HCT116 (cell line): ENCODE results near the gene C16orf90. TPM values are rescaled to one million over a fixed set of nuclear protein-coding genes. Genes with fewer than 3 reads are reported as not detected.

Experiments
- ATAC-seq: fragments of 200-7000 bp; cut with Tn5 transposase; 2 replicates; pipeline ENCODE4 v1.9.1; 2020; ENCODE audit warnings: mild to moderate bottlenecking, moderate library complexity
- BruUV-seq: library from RNA; stranded (reverse); fragments of 400-500 nt; replicated peaks from 2 replicates; lab custom pipeline; 2021; lab: Mats Ljungman, UMichigan
- CTCF ChIA-PET: fragments of 300-600 bp; sonication (Branson Sonifier 250); formaldehyde crosslinking; loops from one replicate; lab custom pipeline; 2021; ENCODE audit warnings: antibody characterized with exemption; lab: Charles Lee
- POLR2A ChIA-PET: fragments of 300-600, 350-600 bp; sonication (Branson Sonifier 250); formaldehyde crosslinking; loops from one replicate; lab custom pipeline; 2021; ENCODE audit warnings: antibody characterized with exemption; lab: Charles Lee
- RAD21 ChIA-PET, 2 experiments: fragments of 300-600 bp; sonication (Branson Sonifier 250); formaldehyde crosslinking; loops; one replicate each; lab custom pipeline; 2023; ENCODE audit warnings: low total read pairs in 2 of 2; ENCODE audit not compliant: uncharacterized antibody in 2 of 2, unreplicated experiment in 2 of 2, low non-redundant PET in 1 of 2; lab: Charles Lee
- DNase-seq: peaks from one replicate; pipeline ENCODE4 v3.0.0-alpha.2; 2010; ENCODE audit warnings: low read depth, low spot score
- H2AFZ ChIP-seq: fragments of 200-600 bp; shearing (Covaris generic), sonication (generic); 2 replicates; pipeline ENCODE4 v1.6.1; 2017; ENCODE audit warnings: low read depth, mixed run types, mixed read lengths, antibody characterized with exemption, low read length; ENCODE audit not compliant: poor library complexity, severe bottlenecking
- H3K27ac ChIP-seq: 2 replicates; pipeline ENCODE4 v1.5.1; 2012; ENCODE audit warnings: low read depth, low read length
- H3K27me3 ChIP-seq: fragments of 200-600 bp; sonication (generic); 2 replicates; pipeline ENCODE4 v1.6.1; 2016; ENCODE audit warnings: mixed run types, low read length, mixed read lengths; ENCODE audit not compliant: insufficient read depth
- H3K36me3 ChIP-seq, 2 experiments: fragments of 200-500 bp in 1 of 2; fragments of 200-600 bp in 1 of 2; sonication (Bioruptor generic) in 1 of 2; sonication (generic) in 1 of 2; 2 replicates each; pipeline versions ENCODE4 v1.5.1 to v1.6.1; 2014 to 2016; ENCODE audit warnings: low read length in 2 of 2, inconsistent platforms in 1 of 2, mixed read lengths in 1 of 2, mixed run types in 1 of 2; ENCODE audit not compliant: insufficient read depth in 2 of 2, control insufficient read depth in 1 of 2
- H3K4me1 ChIP-seq, 2 experiments: fragments of 200-600 bp in 1 of 2; sonication (generic) in 1 of 2; 2 replicates each; pipeline versions ENCODE4 v1.5.1 to v1.6.1; 2012 to 2017; ENCODE audit warnings: low read length in 2 of 2, inconsistent platforms in 1 of 2, mild to moderate bottlenecking in 1 of 2, mixed read lengths in 1 of 2, mixed run types in 1 of 2, moderate library complexity in 1 of 2; ENCODE audit not compliant: insufficient read depth in 2 of 2, control insufficient read depth in 1 of 2
- H3K4me2 ChIP-seq: fragments of 200-600 bp; sonication (generic); 2 replicates; pipeline ENCODE4 v1.6.1; 2017; ENCODE audit warnings: mixed run types, low read length, mixed read lengths
- H3K4me3 ChIP-seq, 2 experiments: fragments of 200-600 bp in 1 of 2; sonication (generic) in 1 of 2; replicated peaks in 1 of 2; 2 replicates each; pipeline ENCODE4 v1.5.1; 2011 to 2016; ENCODE audit warnings: low read length in 2 of 2, control low read depth in 1 of 2, low read depth in 1 of 2, mild to moderate bottlenecking in 1 of 2, mixed read lengths in 1 of 2, mixed run types in 1 of 2
- H3K79me2 ChIP-seq: fragments of 200-600 bp; sonication (generic); 2 replicates; pipeline ENCODE4 v1.6.1; 2017; ENCODE audit warnings: mild to moderate bottlenecking, mixed run types, low read length, moderate library complexity, mixed read lengths; ENCODE audit not compliant: insufficient read depth
- H3K9ac ChIP-seq: fragments of 200-600 bp; sonication (generic); 2 replicates; pipeline ENCODE4 v1.6.1; 2016; ENCODE audit warnings: low read length, mixed read lengths
- H3K9me2 ChIP-seq: fragments of 200-600 bp; sonication (generic), shearing (Covaris generic); 2 replicates; pipeline ENCODE4 v1.6.1; 2017; ENCODE audit warnings: mixed run types, mild to moderate bottlenecking, moderate library complexity; ENCODE audit not compliant: insufficient read depth
- H3K9me3 ChIP-seq, 2 experiments: fragments of 200-500 bp in 1 of 2; fragments of 200-600 bp in 1 of 2; sonication (Bioruptor generic) in 1 of 2; sonication (generic) in 1 of 2; 2 replicates each; pipeline ENCODE4 v1.6.1; 2014 to 2017; ENCODE audit warnings: low read length in 2 of 2, mixed read lengths in 2 of 2, inconsistent platforms in 1 of 2, low read depth in 1 of 2, mild to moderate bottlenecking in 1 of 2, mixed run types in 1 of 2, moderate library complexity in 1 of 2; ENCODE audit not compliant: control insufficient read depth in 1 of 2, insufficient read depth in 1 of 2
- H4K20me1 ChIP-seq: fragments of 200-600 bp; sonication (generic), shearing (Covaris generic); 2 replicates; pipeline ENCODE4 v1.6.1; 2017; ENCODE audit warnings: mixed run types, mild to moderate bottlenecking, moderate library complexity; ENCODE audit not compliant: insufficient read depth
- CEBPB ChIP-seq: IDR thresholded peaks from 2 replicates; pipeline ENCODE4 v1.6.1; 2012; ENCODE audit warnings: low read depth
- CTCF ChIP-seq, 3 experiments: fragments of 200-600 bp in 1 of 3; sonication (generic) in 1 of 3; IDR thresholded peaks in 2 of 3; conservative IDR thresholded peaks in 1 of 3; 2 replicates each; pipeline ENCODE4 v1.5.1; 2012 to 2017; ENCODE audit warnings: low read depth in 2 of 3, low read length in 2 of 3, antibody characterized with exemption in 1 of 3, borderline replicate concordance in 1 of 3, control low read depth in 1 of 3, mild to moderate bottlenecking in 1 of 3, mixed read lengths in 1 of 3, mixed run types in 1 of 3, moderate library complexity in 1 of 3; ENCODE audit not compliant: insufficient read depth in 1 of 3
- EGR1 ChIP-seq: IDR thresholded peaks from 2 replicates; pipeline ENCODE4 v1.6.1; 2012; ENCODE audit warnings: low read depth
- ELF1 ChIP-seq: IDR thresholded peaks from 2 replicates; pipeline ENCODE4 v1.6.1; 2012; ENCODE audit warnings: low read depth, borderline replicate concordance
- EZH2 ChIP-seq: fragments of 200-600 bp; sonication (generic); IDR thresholded peaks from 2 replicates; pipeline ENCODE4 v1.6.1; 2017; ENCODE audit warnings: antibody characterized with exemption, mixed run types
- EZH2phosphoT487 ChIP-seq: fragments of 200-600 bp; IDR thresholded peaks from 2 replicates; pipeline ENCODE4 v1.6.1; 2018; ENCODE audit warnings: antibody characterized with exemption, borderline replicate concordance
- FOSL1 ChIP-seq: IDR thresholded peaks from 2 replicates; pipeline ENCODE4 v1.6.1; 2012; ENCODE audit warnings: low read depth
- MAX ChIP-seq: IDR thresholded peaks from 2 replicates; pipeline ENCODE4 v1.6.1; 2012
- POLR2A ChIP-seq: IDR thresholded peaks from 2 replicates; pipeline ENCODE4 v1.7.0; 2011; ENCODE audit warnings: borderline replicate concordance; ENCODE audit not compliant: insufficient read depth, insufficient read length; ENCODE audit errors: extremely low read depth
- RAD21 ChIP-seq: IDR thresholded peaks from 2 replicates; pipeline ENCODE4 v1.6.1; 2012; ENCODE audit warnings: low read depth, mild to moderate bottlenecking
- REST ChIP-seq: IDR thresholded peaks from 2 replicates; pipeline ENCODE4 v1.6.1; 2012; ENCODE audit warnings: low read depth
- SIN3A ChIP-seq: IDR thresholded peaks from 2 replicates; pipeline ENCODE4 v1.6.1; 2012; ENCODE audit warnings: low read depth
- SP1 ChIP-seq: IDR thresholded peaks from 2 replicates; pipeline ENCODE4 v1.6.1; 2012; ENCODE audit warnings: low read depth
- TCF7L2 ChIP-seq: IDR thresholded peaks from 2 replicates; pipeline ENCODE4 v1.7.0; 2011; ENCODE audit warnings: borderline replicate concordance, inconsistent platforms; ENCODE audit not compliant: insufficient read depth, insufficient read length; ENCODE audit errors: extremely low read depth
- YY1 ChIP-seq: IDR thresholded peaks from 2 replicates; pipeline ENCODE4 v1.6.1; 2011; ENCODE audit warnings: low read length, low read depth, moderate library complexity, mild to moderate bottlenecking; ENCODE audit not compliant: insufficient replicate concordance; ENCODE audit errors: extremely low read depth
- intact Hi-C: fragments of 100-400 bp; cut with micrococcal nuclease; formaldehyde crosslinking; loops from 2 replicates; pipeline ENCODE4 v1.10.0; 2022
- total RNA-seq: library from RNA; stranded (reverse); gene quantifications from one replicate; pipeline ENCODE4 v1.2.1, GENCODE V29; 2021; ENCODE audit not compliant: unreplicated experiment

The C16orf90 gene
- total RNA-seq, 1 experiment from 2014 or later = not detected

GRCh38 chr16:3480901-3481695, 14.2 kb downstream of the C16orf90 start:
- Histone ChIP-seq H3K9ac (no peak overlapping the region; the same call in 1 of the 2 replicates), H3K27ac (no peak overlapping the region), H3K36me3 (peaks cover 17 to 25% of the 10 kb centered on the region in 2 experiments; a peak in 3 of 4 replicates), H3K4me1 (no peaks in the 10 kb centered on the region), H3K27me3 (no peaks in the 10 kb centered on the region), H3K4me3 (no peak overlapping the region), H3K4me2 (no peak overlapping the region), H2AFZ (no peak overlapping the region), H3K9me3 (no peaks in the 10 kb centered on the region), H4K20me1 (no peaks in the 10 kb centered on the region), H3K79me2 (peaks cover 39% of the 10 kb centered on the region), H3K9me2 (no peaks in the 10 kb centered on the region)
- no peak for ATAC-seq
- no TSS peak for BruUV-seq
- CTCF ChIA-PET = no interaction called here
- POLR2A ChIA-PET = no interaction called here
- intact Hi-C loops = no loop called here
- DNase-seq = no peak
- RAD21 ChIA-PET = no interaction called here
- TF ChIP-seq YY1 (no peak), CTCF (IDR thresholded peaks at IDR 0.05 in 2 of 3, conservative IDR thresholded peaks at IDR 0.05 in 1 of 3; ENCODE audit: borderline replicate concordance in 1 of 3, insufficient read depth in 1 of 3, low read depth in 2 of 3, low read length in 2 of 3) (no peak), CEBPB (no peak), SIN3A (no peak), SP1 (no peak), MAX (no peak), ELF1 (no peak), FOSL1 (no peak), TCF7L2 (no peak), EZH2phosphoT487 (no peak), REST (no peak), RAD21 (no peak), EGR1 (no peak), EZH2 (no peak), POLR2A (no peak)
